Lower lobe of right lung (tissue), 2 donors: ENCODE measurements around the gene CPNE5. TPM values are rescaled to one million over a fixed set of nuclear protein-coding genes. Genes with fewer than 3 reads are reported as not detected.

ENCODE experiments used
- ATAC-seq, 2 donors: fragments of 200-7000 bp; cut with Tn5 transposase; one replicate each; pipeline ENCODE4 v1.9.1; 2020 to 2022; ENCODE audit warnings: mild to moderate bottlenecking in 2 of 2, moderate library complexity in 2 of 2
- DNase-seq: peaks from one replicate; pipeline ENCODE4 v3.0.0-alpha.2; 2020
- H3K27ac ChIP-seq: fragments of 200-600 bp; one replicate; pipeline ENCODE4 v1.8.0; 2022
- H3K27me3 ChIP-seq: fragments of 200-600 bp; one replicate; pipeline ENCODE4 v1.8.0; 2022; ENCODE audit warnings: low read depth
- H3K36me3 ChIP-seq: fragments of 200-600 bp; one replicate; pipeline ENCODE4 v1.8.0; 2022; ENCODE audit warnings: mild to moderate bottlenecking
- H3K4me1 ChIP-seq: fragments of 200-600 bp; one replicate; pipeline ENCODE4 v1.8.0; 2022
- H3K4me3 ChIP-seq: fragments of 200-600 bp; one replicate; pipeline ENCODE4 v1.8.0; 2022; ENCODE audit warnings: mild to moderate bottlenecking
- H3K9me3 ChIP-seq: fragments of 200-600 bp; one replicate; pipeline ENCODE4 v1.8.0; 2022
- intact Hi-C: fragments of 100-400 bp; cut with DNase I; formaldehyde crosslinking; loops from one replicate; pipeline ENCODE4 v1.11.0; 2022
- total RNA-seq: library from RNA; stranded (reverse); fragmentation: NEBNext Ultra II Directional; extraction: Animal tissue kit (Norgen Biotek cat#: 25700); gene quantifications from one replicate; pipeline ENCODE4 v1.2.1, GENCODE V29; 2021
- TF ChIP-seq, protein P1 (sequence below): fragments of 200-600 bp; IDR thresholded peaks from one replicate; pipeline ENCODE4 v1.8.0; 2022; ENCODE audit warnings: antibody characterized with exemption, mild to moderate bottlenecking
- donor health status: DM: no; HTN: yes; CAD: no; lungs with severe emphysema.

The CPNE5 gene
- total RNA-seq, 1 donor from 2014 or later = 2.4 TPM

DNA sequence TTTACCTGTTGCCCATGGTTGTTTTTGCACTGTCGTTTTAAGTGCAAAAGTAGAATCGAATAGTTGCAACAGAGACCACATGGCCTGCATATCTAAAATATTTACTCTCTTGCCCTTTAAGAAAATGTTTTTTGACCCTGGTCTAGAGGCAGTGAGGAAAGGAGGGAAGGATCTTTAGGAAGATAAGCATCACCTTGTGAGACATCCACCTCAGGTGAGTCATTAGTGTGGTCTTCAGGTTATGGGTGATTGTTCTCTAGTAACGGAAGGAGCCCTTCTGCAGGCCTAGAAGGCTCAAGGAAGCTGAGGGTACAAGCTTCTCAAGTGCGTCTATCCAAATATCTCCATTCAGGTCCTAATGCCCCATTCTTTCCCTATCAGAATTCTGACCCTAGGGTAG is 148.2 kb downstream of the CPNE5 start:
- no peak overlapping the region for H3K4me3 ChIP-seq
- H3K36me3 ChIP-seq = peaks cover 20% of the 10 kb centered on the region
- DNase-seq = no peak
- TF ChIP-seq, protein P1, sequence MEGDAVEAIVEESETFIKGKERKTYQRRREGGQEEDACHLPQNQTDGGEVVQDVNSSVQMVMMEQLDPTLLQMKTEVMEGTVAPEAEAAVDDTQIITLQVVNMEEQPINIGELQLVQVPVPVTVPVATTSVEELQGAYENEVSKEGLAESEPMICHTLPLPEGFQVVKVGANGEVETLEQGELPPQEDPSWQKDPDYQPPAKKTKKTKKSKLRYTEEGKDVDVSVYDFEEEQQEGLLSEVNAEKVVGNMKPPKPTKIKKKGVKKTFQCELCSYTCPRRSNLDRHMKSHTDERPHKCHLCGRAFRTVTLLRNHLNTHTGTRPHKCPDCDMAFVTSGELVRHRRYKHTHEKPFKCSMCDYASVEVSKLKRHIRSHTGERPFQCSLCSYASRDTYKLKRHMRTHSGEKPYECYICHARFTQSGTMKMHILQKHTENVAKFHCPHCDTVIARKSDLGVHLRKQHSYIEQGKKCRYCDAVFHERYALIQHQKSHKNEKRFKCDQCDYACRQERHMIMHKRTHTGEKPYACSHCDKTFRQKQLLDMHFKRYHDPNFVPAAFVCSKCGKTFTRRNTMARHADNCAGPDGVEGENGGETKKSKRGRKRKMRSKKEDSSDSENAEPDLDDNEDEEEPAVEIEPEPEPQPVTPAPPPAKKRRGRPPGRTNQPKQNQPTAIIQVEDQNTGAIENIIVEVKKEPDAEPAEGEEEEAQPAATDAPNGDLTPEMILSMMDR = no peak
- no peak for ATAC-seq
- no peaks in the 10 kb centered on the region for H3K9me3 ChIP-seq
- no peak overlapping the region for H3K27ac ChIP-seq
- peaks cover 17% of the 10 kb centered on the region for H3K4me1 ChIP-seq
- no peaks in the 10 kb centered on the region for H3K27me3 ChIP-seq
- intact Hi-C loops = no loop called here

Other genes starting within 250 kb of the CPNE5 start
- gene SRSF3, start 245.1 kb downstream of the CPNE5 start, total RNA-seq = 180 TPM
- gene CDKN1A, start 160.7 kb downstream of the CPNE5 start, total RNA-seq = 71.0 TPM
- 0.95 TPM for gene RAB44, start 141.6 kb downstream of the CPNE5 start, total RNA-seq
- gene PPIL1, start 35.4 kb upstream of the CPNE5 start, total RNA-seq = 14.4 TPM
- 54.7 TPM for gene C6orf89, start 46.5 kb upstream of the CPNE5 start, total RNA-seq
- gene PI16, start 115.3 kb upstream of the CPNE5 start, total RNA-seq = 11.9 TPM
- gene MTCH1, start 146.8 kb upstream of the CPNE5 start, total RNA-seq = 194 TPM
- 103 TPM for gene FGD2, start 166.2 kb upstream of the CPNE5 start, total RNA-seq